HG03520 (cell line): Measurements from ENCODE around the gene SERPINH1.

Source experiments
- ATAC-seq: cut with Tn5 transposase; IDR thresholded peaks from one replicate; pipeline ENCODE4 v1.9.1; 2021; ENCODE audit warnings: mild to moderate bottlenecking, moderate library complexity; ENCODE audit not compliant: unreplicated experiment

Gene SERPINH1

DNA sequence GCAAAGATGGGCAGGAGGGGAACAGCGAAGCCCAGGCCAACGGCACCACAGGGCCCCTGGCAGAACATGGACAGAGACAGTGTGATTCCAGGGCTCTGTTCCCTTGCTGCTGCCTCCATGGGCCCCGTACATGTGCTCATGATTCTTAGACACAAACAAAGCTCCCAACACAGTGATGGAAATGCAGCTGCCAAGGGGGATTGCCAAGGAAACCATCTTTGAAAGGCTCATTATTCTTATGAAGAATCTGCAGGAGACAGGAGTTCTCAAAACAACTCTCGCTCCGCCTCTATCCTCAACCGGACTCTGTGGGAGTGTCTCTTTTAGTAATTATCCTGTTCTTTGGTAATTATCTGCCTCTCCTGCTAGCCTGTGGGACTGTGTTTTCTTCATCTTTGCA is 32.2 kb downstream of the SERPINH1 start:
- no peak for ATAC-seq

DNA sequence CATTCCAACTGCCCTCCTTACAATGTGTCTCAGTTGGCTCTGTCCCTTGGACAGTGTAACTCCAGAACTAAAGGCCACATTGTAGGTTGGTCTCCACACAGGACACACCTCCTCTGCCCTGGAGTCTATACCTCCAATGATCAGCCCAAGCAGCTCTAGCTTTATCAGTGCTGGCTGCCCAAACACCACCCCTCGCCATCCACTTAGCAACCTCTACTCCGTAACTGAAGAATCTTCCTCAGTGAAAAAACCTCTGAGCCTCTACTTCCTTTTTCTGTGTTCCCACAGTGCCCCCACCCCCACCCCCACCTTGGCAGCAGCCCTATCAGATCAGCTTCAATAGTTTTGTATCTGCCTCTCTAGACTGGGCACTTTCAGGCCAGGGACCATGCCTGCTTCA is 33.4 kb downstream of the SERPINH1 start:
- no peak for ATAC-seq

DNA sequence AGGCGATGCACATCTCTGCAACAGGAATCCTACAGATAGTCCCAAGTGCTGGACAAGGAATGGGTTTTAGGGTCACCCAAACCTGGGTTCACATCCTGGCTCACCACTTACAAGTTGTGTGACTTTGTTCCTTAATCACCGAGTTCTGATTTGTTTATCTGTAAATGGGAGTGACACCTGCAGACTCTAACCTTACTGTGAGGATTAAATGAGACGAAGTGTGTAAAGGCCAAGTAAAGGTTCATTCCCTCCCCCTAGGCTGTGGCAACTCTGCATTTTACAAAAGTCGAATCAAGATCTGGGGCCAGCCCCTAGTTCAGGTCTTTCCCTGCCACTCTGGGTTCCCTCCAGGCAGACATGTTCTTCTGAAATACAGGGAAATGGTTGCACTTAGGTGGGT is 34.9 kb downstream of the SERPINH1 start:
- ATAC-seq: no peak

DNA sequence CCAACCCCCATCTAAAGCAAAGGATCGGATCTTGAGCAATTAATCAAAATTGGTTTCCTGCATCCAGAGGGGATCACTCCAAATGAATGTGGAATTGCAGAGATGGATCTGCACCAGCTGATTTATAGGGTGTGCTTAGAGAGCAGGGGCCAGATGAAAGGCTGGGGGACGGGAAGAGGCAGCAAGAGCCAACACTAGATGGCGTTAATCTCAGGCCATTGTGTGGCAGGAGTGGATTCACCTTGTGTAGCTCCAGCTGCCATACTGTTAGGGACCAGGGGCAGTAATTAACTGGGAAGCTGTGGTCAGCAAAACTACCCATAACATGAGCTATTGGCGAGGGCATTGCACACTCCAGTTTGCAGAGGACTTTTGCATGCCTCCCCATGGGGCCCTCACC is 35.6 kb downstream of the SERPINH1 start:
- ATAC-seq: no peak

DNA sequence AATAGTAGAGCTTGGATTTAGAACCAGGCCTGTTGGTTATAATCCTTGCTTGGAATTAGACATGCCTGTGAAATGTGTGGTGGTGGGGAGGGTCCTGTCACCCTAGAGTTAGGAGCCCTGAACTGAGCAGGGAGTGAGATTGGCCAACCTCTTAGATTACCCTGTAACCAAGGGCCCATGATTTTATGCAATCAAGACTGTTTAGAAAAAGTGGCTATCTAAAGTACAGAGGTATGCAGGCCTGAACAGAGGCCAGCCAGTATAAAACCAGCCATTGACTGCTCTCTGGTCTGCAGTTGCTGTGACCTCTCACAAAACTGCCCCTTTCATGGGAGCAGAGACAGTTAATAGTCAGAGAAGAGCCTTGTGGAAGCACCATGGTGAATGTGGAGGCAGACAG is 36.2 kb downstream of the SERPINH1 start:
- no peak for ATAC-seq

DNA sequence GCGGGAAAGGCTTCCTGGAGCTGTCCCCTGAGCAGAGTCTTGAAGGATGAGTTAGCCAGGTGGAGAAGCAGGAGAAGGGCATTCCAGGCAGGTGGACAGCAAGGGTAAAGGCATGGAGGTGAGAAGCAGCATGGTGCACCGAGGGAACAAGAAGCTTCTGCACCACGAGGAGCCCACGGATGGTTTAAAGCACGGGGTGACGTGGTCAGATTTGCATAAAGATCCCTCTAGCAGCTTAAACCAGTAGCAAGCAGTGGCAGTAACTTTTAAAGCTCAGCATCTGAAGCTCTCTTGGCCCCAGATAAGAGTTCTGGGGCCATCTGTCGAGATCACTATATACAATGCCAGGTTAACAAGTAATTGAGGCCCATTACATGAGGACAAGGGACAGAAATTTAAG is 36.8 kb downstream of the SERPINH1 start:
- ATAC-seq: no peak

GRCh38 chr11:75600356-75600755 is 38.3 kb downstream of the SERPINH1 start:
- no peak for ATAC-seq

- ATAC-seq: no peak
Observed at GRCh38 chr11:75601494-75601893, 39.4 kb downstream of the SERPINH1 start.

DNA sequence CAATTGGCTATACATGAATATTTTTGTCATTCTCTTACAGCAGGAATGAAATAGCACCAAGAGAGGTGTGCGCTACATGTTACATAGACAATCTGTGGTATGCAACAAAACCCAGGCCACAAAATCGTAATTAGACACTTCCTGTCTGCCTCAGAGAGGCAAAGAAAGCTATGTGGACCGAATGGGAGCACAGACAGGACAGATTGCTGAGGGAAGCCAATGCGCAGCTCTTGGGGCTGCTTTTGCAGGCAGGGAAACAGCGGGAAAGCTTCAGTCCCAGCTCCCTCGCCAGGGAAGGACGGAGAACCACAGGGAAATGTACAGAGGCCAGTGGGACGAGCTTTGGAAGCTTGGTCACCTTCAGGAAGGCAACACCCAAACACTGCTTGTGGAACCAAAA is 40.9 kb downstream of the SERPINH1 start:
- ATAC-seq: no peak

GRCh38 chr11:75603791-75604736 is 42.0 kb downstream of the SERPINH1 start:
- no peak for ATAC-seq

- ATAC-seq: no peak
Observed at GRCh38 chr11:75606099-75606498, 44.0 kb downstream of the SERPINH1 start.

GRCh38 chr11:75611823-75612222 is 49.8 kb downstream of the SERPINH1 start:
- ATAC-seq: no peak

DNA sequence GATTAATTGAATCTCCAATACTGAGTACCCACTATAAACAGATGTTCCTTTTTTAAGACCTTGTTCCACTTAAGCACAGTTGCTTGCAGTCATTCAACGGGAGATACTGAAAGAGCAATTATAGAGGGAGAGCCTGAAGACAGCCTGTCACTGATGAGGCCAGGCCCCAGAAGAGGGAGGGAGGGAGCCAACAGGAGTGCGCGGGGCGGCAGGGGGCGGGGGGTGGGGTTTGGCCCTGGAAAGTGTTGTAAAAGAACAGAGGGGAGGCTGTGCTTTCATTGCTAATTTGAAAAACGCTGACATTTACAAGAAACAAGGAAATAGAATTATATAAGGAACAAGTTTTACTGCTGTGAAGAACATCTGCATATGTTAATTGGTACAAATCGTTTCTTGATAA is 53.7 kb downstream of the SERPINH1 start:
- ATAC-seq: no peak

DNA sequence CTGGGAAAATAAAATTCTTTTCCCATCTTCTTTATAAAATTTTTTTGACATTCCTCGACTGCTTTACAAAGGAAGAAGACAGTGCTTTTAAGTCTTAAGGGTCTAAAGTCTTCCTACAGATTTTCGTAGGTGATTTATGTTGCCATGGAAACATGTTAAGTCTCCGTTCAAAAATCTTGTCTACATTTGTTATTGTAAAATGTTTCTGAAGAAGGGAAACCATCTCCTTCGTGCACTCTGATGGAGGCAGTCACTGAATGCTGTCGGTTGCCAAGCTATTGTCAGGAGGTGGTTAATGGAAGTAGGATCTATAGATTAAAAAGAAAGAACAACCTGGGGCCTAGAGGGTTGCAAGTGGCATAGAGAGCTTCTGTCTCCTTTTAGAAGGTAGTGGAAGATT is 54.2 kb downstream of the SERPINH1 start:
- ATAC-seq: no peak
